ENCODE measurements around the gene CDHR5.

DNA sequence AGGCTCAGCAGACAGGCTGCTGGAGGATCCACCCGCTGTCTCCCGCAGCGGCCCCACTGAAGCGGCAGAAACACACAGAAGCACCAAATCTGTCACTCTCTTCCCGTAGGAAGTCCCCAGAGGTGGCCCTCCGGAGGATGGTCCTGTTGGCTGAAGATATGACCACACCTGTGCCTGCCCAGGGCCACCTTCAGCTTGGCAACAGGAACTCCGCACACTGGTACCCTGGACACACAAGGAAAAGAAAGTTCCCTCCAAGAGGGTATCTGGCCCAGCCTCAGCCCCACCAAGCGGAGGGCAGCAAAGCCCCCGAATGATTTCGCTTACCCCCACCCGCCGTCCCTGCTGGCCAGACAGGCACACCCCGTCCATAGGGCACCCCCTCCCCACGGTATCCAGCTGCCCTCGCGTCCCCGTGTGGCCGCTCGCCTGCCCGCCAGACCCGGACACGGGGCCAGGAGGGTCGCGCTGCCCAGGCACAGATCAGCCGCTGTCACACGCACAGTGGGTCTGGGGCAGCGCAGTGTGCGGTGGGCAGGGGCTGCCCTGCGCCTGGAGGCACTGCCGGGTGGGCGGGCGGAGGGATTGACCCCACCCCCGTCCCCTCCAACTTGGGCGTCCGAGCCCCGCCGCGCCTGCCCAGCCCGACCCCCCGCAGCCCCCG lies 57.0 kb downstream of the CDHR5 start:
- TF ChIP-seq, protein P1, sequence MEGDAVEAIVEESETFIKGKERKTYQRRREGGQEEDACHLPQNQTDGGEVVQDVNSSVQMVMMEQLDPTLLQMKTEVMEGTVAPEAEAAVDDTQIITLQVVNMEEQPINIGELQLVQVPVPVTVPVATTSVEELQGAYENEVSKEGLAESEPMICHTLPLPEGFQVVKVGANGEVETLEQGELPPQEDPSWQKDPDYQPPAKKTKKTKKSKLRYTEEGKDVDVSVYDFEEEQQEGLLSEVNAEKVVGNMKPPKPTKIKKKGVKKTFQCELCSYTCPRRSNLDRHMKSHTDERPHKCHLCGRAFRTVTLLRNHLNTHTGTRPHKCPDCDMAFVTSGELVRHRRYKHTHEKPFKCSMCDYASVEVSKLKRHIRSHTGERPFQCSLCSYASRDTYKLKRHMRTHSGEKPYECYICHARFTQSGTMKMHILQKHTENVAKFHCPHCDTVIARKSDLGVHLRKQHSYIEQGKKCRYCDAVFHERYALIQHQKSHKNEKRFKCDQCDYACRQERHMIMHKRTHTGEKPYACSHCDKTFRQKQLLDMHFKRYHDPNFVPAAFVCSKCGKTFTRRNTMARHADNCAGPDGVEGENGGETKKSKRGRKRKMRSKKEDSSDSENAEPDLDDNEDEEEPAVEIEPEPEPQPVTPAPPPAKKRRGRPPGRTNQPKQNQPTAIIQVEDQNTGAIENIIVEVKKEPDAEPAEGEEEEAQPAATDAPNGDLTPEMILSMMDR (IDR thresholded peaks at IDR 0.05 in 4 of 5, conservative IDR thresholded peaks at IDR 0.05 in 1 of 5), result no peak
- TF ChIP-seq POLR2A (IDR thresholded peaks at IDR 0.05), result no peak

Measured in gastrocnemius medialis (tissue), 4 donors.